Prostate gland (tissue), 1 donor: Measurements from ENCODE around the gene TPM2.

Experiments
- POLR2A ChIP-seq: fragments of 450-650 bp; IDR thresholded peaks from one replicate; pipeline ENCODE4 v1.6.1; 2016; ENCODE audit warnings: antibody characterized with exemption, mild to moderate bottlenecking
- POLR2AphosphoS5 ChIP-seq: sonication (generic); formaldehyde crosslinking; IDR thresholded peaks from one replicate; pipeline ENCODE4 v1.6.1; 2017; ENCODE audit warnings: antibody characterized with exemption

GRCh38 chr9:35729700-35730485 lies 40.2 kb upstream of the TPM2 start:
- TF ChIP-seq POLR2A: no peak
- no peak for TF ChIP-seq POLR2AphosphoS5
